IPS-18c (cell line): ENCODE measurements around the gene STARD10.

ENCODE experiments used
- H3K4me3 ChIP-seq: 2 replicates; pipeline ENCODE4 v1.7.0; 2013; ENCODE audit warnings: low read depth, mild to moderate bottlenecking, low read length, moderate library complexity; ENCODE audit not compliant: insufficient read depth
- H3K9me3 ChIP-seq: one replicate; pipeline ENCODE4 v1.6.1; 2013; ENCODE audit warnings: mild to moderate bottlenecking, low read length, moderate library complexity; ENCODE audit not compliant: control insufficient read depth, insufficient read depth

Gene STARD10

GRCh38 chr11:72776117-72776843, 17.6 kb downstream of the STARD10 start:
- Histone ChIP-seq H3K4me3 (no peak overlapping the region), H3K9me3 (no peaks in the 10 kb centered on the region)

GRCh38 chr11:72775288-72776110, 18.3 kb downstream of the STARD10 start:
- no peaks in the 10 kb centered on the region for H3K9me3 ChIP-seq
- H3K4me3 ChIP-seq = no peak overlapping the region

DNA sequence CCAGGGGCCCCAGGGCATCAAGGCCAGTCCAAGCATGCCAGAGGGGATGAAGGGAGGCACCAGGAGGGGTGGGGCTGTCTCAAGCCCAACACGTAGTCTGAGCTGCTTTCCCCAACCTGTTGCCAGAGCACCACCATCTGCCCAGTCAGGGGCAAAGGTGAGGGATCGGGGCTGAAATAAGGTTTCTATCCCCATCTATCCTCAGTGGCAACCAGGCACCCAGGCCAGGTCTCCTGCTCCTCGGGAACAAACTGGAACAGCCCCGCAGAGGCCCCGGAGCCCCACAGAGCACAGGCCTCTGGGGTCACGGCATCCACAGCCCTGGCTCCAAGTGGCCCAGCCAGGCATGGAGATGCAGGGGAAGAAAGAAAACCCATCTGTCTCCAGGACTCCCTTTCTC, 19.3 kb downstream of the STARD10 start:
- Histone ChIP-seq H3K9me3 (no peaks in the 10 kb centered on the region), H3K4me3 (no peak overlapping the region)

GRCh38 chr11:72773696-72774095, 20.2 kb downstream of the STARD10 start:
- no peaks in the 10 kb centered on the region for H3K9me3 ChIP-seq
- H3K4me3 ChIP-seq = no peak overlapping the region

- H3K9me3 ChIP-seq = no peaks in the 10 kb centered on the region
Measured at GRCh38 chr11:72773291-72773690, 20.6 kb downstream of the STARD10 start.

GRCh38 chr11:72772059-72772458, 21.8 kb downstream of the STARD10 start:
- Histone ChIP-seq H3K9me3 (no peaks in the 10 kb centered on the region), H3K4me3 (no peak overlapping the region)

More at GRCh38 chr11:72773291-72773690, 20.6 kb downstream of the STARD10 start:
- H3K4me3 ChIP-seq = no peak overlapping the region

DNA sequence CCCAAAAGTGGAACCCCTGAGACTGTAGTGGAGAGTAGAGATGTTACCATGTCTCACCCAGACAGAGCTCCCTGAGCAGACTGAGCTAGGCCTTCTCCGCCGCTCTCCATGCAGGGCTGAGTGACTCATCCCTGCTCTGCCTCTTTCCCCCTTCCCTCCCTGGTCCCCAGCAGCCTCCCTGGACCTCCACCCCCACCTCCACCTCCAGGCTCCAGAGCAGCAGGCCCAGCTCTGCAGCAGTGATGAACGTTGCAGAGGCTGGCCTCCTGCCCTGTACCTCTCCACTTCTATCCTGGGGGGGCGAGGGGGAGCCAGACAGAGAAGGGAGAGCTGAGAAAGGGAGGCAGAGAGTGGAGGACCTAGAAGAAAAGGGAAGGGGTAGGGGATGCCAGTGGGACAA, 22.3 kb downstream of the STARD10 start:
- Histone ChIP-seq H3K9me3 (no peaks in the 10 kb centered on the region), H3K4me3 (no peak overlapping the region)

GRCh38 chr11:72770799-72771198, 23.0 kb downstream of the STARD10 start:
- no peak overlapping the region for H3K4me3 ChIP-seq
- no peaks in the 10 kb centered on the region for H3K9me3 ChIP-seq

DNA sequence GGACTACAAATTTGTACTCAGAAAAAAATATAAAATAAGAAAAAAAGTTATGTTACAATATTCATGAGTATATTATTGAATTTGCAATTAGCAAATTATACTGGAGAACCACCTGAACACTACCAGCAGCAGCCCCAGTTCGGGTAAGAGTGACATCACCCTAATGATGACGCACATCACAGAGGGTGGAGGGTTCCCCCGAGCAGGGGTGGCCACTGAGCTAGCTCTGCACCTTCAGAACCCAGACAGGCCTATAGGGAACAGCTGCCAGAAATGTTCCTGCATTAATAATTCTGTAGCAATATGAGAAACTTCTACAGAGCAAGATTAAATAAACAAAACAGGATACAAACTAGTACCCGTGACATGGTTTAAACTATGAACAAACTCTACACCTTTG, 24.2 kb downstream of the STARD10 start:
- Histone ChIP-seq H3K4me3 (no peak overlapping the region), H3K9me3 (no peaks in the 10 kb centered on the region)

- no peak overlapping the region; the same call in 1 of the 2 replicates for H3K4me3 ChIP-seq
- no peaks in the 10 kb centered on the region for H3K9me3 ChIP-seq
Measured at GRCh38 chr11:72768581-72768980, 25.3 kb downstream of the STARD10 start.

DNA sequence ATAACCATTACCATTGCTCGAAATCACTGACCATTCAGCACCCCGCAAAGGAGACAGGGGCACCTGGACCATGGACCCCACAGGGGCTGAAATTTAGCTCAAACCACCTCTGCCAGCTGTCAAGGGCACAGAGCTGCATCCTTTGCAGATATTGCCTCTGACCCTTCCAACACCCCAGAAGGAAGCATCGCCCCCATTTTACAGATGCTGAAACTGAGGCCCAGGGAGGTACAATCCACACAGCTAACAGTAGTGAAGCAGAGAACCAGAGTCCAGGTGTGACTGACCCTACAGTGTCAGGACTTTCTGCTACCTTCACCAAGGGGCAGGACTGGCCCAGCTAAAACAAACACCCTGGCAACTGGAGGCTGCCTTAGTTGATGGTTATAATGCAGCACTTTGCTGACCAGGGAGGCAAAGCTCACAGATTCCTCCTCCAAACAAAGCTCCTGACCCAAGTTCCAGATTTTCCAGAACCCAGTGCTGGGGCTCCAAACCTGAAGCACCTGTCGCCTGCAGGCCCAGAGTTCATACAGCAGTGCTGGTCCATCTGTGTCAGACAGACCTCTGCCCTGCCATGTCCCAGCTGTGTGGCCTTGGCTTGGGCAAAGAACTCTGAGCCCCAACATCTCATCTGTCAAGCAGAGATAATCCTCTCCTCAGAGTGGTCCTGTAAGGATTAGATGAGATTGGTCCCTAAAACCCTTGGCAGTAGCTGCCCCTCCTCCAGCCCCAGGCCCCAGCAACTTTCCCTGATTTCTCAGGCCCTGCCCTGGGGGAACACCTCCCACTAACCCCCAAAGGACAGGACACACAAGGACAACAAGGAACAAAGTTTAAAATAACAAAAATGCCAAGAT, 26.4 kb downstream of the STARD10 start:
- H3K9me3 ChIP-seq = no peaks in the 10 kb centered on the region
- H3K4me3 ChIP-seq = no peak overlapping the region

DNA sequence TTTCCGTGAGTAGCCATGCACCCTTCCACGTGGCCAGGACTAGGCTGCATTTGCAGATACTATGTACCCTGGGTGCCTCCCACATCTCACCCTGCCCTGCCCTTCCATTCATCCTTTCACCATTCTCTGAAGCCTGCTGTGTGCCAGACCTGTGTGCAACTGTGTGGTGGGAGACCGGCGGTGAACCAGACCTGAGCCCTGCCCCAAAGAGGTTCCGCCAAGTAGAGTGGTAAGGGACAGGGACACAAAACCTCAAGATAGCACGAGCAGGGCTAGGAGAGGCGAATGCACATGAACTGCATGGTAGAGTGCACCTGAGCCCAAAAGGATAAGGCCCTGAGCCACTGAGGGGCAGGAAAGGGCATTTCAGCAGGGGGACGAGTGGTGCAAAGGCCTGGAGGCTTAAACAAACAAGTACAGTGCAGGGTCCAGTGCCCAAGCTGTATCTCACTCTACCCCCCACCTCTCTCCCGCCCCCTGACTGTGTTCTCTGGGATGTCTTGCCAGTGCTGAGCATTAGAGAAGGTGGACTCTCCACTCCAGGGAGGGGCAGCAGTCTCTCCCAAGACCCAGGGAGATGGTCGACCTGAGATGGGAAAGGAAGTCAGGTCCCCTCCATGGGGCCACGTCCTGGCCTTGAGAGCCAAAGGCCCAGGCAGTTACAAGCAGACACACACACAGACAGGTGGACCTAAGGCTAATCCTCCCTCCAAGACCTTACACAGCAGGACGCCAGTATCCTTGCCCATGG, 27.5 kb downstream of the STARD10 start:
- Histone ChIP-seq H3K9me3 (no peaks in the 10 kb centered on the region), H3K4me3 (no peak overlapping the region)

DNA sequence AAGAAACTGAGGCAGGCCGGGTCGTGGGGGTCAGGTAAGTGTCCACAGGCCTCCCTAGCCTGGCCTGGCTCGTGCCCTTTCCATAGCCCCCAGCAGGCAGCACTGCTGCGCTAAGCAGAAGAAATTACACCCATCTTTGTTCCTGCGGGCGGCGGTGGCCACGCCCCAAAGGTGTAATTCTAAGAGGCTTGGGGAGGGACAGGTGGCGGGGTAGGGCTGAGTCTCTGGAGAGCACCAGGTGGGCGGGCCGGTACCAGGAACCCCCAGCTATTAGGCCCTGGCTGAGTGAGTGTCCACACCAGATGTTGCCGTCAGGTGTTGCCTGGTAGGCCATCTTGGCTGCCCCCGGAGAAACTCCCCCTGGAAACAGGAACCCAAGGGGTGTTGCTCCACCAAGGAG, 29.3 kb downstream of the STARD10 start:
- Histone ChIP-seq H3K9me3 (no peaks in the 10 kb centered on the region), H3K4me3 (no peak overlapping the region)

DNA sequence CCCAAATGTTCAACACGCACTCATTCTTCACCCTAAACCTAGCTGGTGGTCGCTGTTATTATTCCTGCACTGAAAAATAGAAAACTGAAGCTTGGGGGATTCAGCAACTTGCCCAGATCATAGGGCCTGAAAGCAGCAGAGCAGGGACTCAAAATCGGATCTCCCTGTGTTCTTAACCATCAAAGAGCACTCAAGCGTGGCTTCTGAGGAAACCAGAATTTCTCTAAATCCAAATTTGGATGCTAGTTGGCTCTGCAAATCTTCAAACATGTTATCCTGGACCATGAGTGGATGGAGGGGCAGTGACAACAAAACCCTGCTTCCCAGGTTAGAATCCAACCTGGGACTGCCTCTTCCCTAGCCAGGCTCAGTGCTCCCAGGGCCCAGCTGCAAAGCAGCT, 30.0 kb downstream of the STARD10 start:
- Histone ChIP-seq H3K9me3 (no peaks in the 10 kb centered on the region), H3K4me3 (0 out of 2 replicates have a peak overlapping the region, but pooled peaks have one; percentile 15)

DNA sequence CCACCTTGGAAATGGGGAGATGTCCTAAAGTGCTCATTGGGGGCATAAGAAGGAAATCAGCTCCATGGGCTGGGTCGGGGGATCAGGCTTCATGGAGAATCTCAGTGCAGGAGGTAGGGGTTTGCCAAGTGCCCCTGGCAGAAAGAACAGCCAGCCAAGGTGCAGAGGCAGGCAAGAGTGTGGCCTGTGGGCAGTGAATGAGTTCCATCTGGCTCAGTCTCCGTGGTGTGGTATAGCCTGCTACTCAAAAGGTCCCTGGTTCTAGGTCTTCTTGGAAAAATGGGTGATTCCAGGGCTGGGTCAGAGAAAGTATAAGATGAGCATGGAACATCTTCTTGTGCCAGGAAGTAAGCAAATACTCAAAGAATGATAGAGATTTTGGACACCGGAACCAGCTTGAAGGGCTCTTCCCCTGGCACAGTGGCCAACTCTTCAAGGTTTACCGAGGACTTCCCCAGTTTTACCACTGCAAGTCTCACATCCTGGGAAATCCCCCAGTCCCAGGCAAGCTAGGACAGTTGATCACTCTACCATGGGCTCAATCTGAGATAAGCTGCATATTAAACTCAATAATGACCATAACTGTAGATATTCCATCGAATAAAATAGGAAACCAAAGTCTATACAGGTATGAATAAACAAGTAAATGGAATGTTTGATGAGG, 31.1 kb downstream of the STARD10 start:
- Histone ChIP-seq H3K9me3 (no peaks in the 10 kb centered on the region), H3K4me3 (no peak overlapping the region)

GRCh38 chr11:72760539-72761405, 33.1 kb downstream of the STARD10 start:
- Histone ChIP-seq H3K9me3 (no peaks in the 10 kb centered on the region), H3K4me3 (no peak overlapping the region)
